Hepatocyte (in vitro differentiated cells): ENCODE results near the gene CYP2F1. TPM values are rescaled to one million over a fixed set of nuclear protein-coding genes. Genes with fewer than 3 reads are reported as not detected.
A peak's percentile ranks its signal among the peaks of the same experiment; 100 is the strongest.
"Not testable (repeated sequence)": the region's sequence is repeated elsewhere in the genome, so short reads cannot be mapped to it uniquely, and the experiment has no call there.

Experiments used
- DNase-seq: peaks from one replicate; pipeline ENCODE4 v3.0.0-alpha.2; 2016; ENCODE audit warnings: low spot score
- H2AFZ ChIP-seq: fragments of 200-600 bp; sonication (generic); 2 replicates; pipeline ENCODE4 v1.6.0; 2016; ENCODE audit warnings: antibody characterized with exemption, mild to moderate bottlenecking
- H3K27ac ChIP-seq: fragments of 200-600 bp; sonication (generic); 2 replicates; pipeline ENCODE4 v1.5.1; 2016; ENCODE audit warnings: mild to moderate bottlenecking
- H3K27me3 ChIP-seq: fragments of 200-600 bp; sonication (generic); 2 replicates; pipeline ENCODE4 v1.6.1; 2016
- H3K36me3 ChIP-seq: fragments of 200-600 bp; sonication (generic); replicated peaks from 2 replicates; pipeline ENCODE4 v1.5.1; 2016; ENCODE audit warnings: low read depth; ENCODE audit not compliant: insufficient read depth
- H3K4me1 ChIP-seq: fragments of 200-600 bp; sonication (generic); 2 replicates; pipeline ENCODE4 v1.5.1; 2016; ENCODE audit warnings: mild to moderate bottlenecking, moderate library complexity; ENCODE audit not compliant: insufficient read depth
- H3K4me2 ChIP-seq: fragments of 200-600 bp; sonication (generic); 2 replicates; pipeline ENCODE4 v1.6.0; 2016
- H3K4me3 ChIP-seq: fragments of 200-600 bp; sonication (generic); 2 replicates; pipeline ENCODE4 v1.5.1; 2016; ENCODE audit warnings: mild to moderate bottlenecking
- H3K79me2 ChIP-seq: fragments of 200-600 bp; sonication (generic); 2 replicates; pipeline ENCODE4 v1.6.0; 2017; ENCODE audit warnings: mild to moderate bottlenecking
- H3K9me2 ChIP-seq: fragments of 200-600 bp; sonication (generic); replicated peaks from 2 replicates; pipeline ENCODE4 v1.6.0; 2017; ENCODE audit warnings: mild to moderate bottlenecking; ENCODE audit not compliant: insufficient read depth
- H3K9me3 ChIP-seq: fragments of 200-600 bp; sonication (generic); 2 replicates; pipeline ENCODE4 v1.5.1; 2016; ENCODE audit warnings: low read depth, mild to moderate bottlenecking
- H4K20me1 ChIP-seq: fragments of 200-600 bp; sonication (generic); 2 replicates; pipeline ENCODE4 v1.6.0; 2016; ENCODE audit warnings: mild to moderate bottlenecking; ENCODE audit not compliant: insufficient read depth, poor library complexity, severe bottlenecking
- EZH2 ChIP-seq: fragments of 200-600 bp; sonication (generic); IDR thresholded peaks from 2 replicates; pipeline ENCODE4 v1.6.1; 2016; ENCODE audit warnings: antibody characterized with exemption, mild to moderate bottlenecking, borderline replicate concordance
- EZH2phosphoT487 ChIP-seq: fragments of 200-600 bp; sonication (generic); IDR thresholded peaks from one replicate; pipeline ENCODE4 v1.6.1; 2018; ENCODE audit warnings: antibody characterized with exemption, mild to moderate bottlenecking, low read depth, moderate library complexity; ENCODE audit not compliant: unreplicated experiment, severe bottlenecking
- WGBS: methylation state at CpG from one replicate; pipeline ENCODE4 v1.1.6; 2016; ENCODE audit warnings: low lambda C conversion rate; ENCODE audit errors: missing lambda C conversion rate; 5-methylcytosine and 5-hydroxymethylcytosine counted together
- polyA plus RNA-seq: library from polyadenylated mRNA; unstranded; fragments of >200 nt; fragmentation: Nextera tagmentation; extraction: Ambion mirVana; gene quantifications from 2 replicates; pipeline ENCODE4 v1.2.1, GENCODE V29; 2016
- total RNA-seq: library from RNA; depleted of rRNA; stranded (reverse); fragments of >200 nt; gene quantifications from 2 replicates; pipeline ENCODE4 v1.2.3, GENCODE V29; 2014
- TF ChIP-seq, protein P1 (sequence below): fragments of 200-600 bp; sonication (generic); IDR thresholded peaks from 2 replicates; pipeline ENCODE4 v1.5.1; 2016; ENCODE audit warnings: antibody characterized with exemption, mild to moderate bottlenecking; ENCODE audit not compliant: poor library complexity

Gene CYP2F1
- total and polyA plus RNA-seq, 2 experiments from 2014 or later = not detected

DNA sequence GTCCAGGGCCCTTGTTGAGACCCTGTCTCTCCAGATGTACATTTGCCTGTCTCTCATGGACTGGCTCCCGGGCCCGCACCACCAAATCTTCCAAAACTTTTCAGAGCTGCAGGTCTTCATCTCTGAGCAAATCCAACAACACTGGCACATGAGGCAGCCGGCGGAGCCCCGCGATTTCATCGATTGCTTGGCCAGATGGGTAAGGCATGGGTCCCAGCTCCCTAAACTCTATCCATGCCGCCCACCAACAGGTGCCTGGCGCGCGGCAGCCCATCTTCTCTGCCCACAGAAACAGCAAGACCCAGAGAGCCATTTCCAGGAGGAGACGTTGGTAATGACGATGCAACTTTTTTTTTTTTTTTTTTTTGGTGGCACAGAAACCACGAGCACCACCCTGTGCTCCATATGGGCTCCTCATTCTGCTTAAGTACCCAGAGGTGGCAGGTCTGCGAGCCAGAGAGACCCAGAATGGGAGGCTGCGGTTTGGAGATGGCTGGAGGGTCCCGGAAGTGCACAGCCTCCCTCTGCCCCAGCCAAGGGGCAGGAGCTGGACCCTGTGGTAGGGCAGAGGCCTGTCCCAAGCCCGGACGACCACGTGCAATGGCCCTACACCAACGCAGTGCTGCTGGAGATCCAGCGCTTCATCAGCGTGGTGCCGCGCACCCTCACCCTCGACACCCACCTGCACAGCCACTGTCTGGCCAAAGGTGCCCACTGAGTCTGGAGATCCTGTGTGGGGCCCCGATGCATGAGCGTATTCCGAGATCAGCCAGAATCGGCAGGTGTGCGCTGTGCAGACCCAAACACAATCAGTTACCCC lies 22.6 kb downstream of the CYP2F1 start:
- Histone ChIP-seq H3K79me2 (no peaks in the 10 kb centered on the region), H3K36me3 (no peaks in the 10 kb centered on the region), H3K4me1 (no peaks in the 10 kb centered on the region), H3K9me3 (no peaks in the 10 kb centered on the region), H2AFZ (no peak overlapping the region), H3K9me2 (no peaks in the 10 kb centered on the region), H3K27me3 (no peaks in the 10 kb centered on the region), H4K20me1 (no peaks in the 10 kb centered on the region), H3K4me3 (no peak overlapping the region), H3K27ac (no peak overlapping the region), H3K4me2 (no peak overlapping the region)
- DNase-seq = no peak
- TF ChIP-seq EZH2 (no peak), EZH2phosphoT487 (no peak)
- TF ChIP-seq, protein P1, sequence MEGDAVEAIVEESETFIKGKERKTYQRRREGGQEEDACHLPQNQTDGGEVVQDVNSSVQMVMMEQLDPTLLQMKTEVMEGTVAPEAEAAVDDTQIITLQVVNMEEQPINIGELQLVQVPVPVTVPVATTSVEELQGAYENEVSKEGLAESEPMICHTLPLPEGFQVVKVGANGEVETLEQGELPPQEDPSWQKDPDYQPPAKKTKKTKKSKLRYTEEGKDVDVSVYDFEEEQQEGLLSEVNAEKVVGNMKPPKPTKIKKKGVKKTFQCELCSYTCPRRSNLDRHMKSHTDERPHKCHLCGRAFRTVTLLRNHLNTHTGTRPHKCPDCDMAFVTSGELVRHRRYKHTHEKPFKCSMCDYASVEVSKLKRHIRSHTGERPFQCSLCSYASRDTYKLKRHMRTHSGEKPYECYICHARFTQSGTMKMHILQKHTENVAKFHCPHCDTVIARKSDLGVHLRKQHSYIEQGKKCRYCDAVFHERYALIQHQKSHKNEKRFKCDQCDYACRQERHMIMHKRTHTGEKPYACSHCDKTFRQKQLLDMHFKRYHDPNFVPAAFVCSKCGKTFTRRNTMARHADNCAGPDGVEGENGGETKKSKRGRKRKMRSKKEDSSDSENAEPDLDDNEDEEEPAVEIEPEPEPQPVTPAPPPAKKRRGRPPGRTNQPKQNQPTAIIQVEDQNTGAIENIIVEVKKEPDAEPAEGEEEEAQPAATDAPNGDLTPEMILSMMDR = no peak
- 98% methylated on average over 31 of the region's 31 CpGs for WGBS

DNA sequence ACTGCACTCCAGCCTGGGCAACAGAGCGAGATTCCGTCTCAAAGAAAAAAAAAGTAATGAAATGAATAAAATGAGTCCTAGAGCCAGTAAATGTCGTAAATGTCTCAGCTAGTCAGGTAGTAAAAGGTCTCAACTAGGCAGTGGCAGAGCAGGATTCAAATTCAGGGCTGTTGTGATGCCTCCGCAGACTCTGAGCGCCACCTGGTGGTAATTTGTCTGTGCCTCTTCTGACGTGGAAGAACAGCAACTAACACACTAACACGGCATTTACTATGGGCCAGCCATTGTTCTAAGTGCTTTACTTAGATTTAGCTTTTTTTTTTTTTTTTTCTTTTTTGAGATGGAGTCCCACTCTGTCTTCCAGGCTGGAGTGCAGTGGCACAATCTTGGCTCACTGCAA lies 30.2 kb downstream of the CYP2F1 start:
- H3K4me3 ChIP-seq = no peak overlapping the region

DNA sequence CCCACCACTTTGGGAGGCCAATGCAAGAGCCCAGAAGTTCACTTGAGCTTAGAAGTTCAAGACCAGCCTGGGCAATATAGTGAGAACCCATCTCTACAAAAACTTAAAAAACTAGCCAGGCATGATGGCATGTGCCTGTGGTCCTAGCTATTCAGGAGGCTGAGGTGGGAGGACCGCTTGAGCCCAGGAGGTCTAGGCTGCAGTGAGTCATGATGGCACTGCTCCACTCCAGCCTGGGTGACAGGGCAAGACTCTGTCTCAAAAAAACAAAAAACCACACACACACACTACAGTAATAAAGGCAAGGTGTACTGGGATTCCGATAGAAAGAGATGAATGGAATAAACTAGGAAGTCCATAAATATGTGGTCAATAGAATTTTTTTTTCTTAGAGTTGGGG lies 35.6 kb downstream of the CYP2F1 start:
- Histone ChIP-seq H3K79me2 (no peaks in the 10 kb centered on the region), H2AFZ (no peak overlapping the region), H3K27me3 (no peaks in the 10 kb centered on the region), H3K4me1 (no peaks in the 10 kb centered on the region), H3K9me2 (no peaks in the 10 kb centered on the region), H4K20me1 (no peaks in the 10 kb centered on the region), H3K9me3 (no peaks in the 10 kb centered on the region), H3K4me2 (no peak overlapping the region), H3K27ac (no peak overlapping the region), H3K36me3 (no peaks in the 10 kb centered on the region), H3K4me3 (no peak overlapping the region)
- 93% methylated on average over 2 of the region's 2 CpGs for WGBS
- TF ChIP-seq EZH2phosphoT487 (no peak), EZH2 (no peak)
- TF ChIP-seq, protein P1 = no peak
- no peak for DNase-seq

More for the DNA sequence above, 30.2 kb downstream of the CYP2F1 start:
- H3K27ac ChIP-seq = no peak overlapping the region
- no peaks in the 10 kb centered on the region for H3K36me3 ChIP-seq
- no peak overlapping the region for H3K4me2 ChIP-seq
- H2AFZ ChIP-seq = no peak overlapping the region
- H3K9me2 ChIP-seq = no peaks in the 10 kb centered on the region
- H3K9me3 ChIP-seq = no peaks in the 10 kb centered on the region
- H3K79me2 ChIP-seq = no peaks in the 10 kb centered on the region
- peak; percentile 85 for DNase-seq
- H4K20me1 ChIP-seq = no peaks in the 10 kb centered on the region
- 39% methylated on average over 7 of the region's 7 CpGs for whole genome bisulfite sequencing
- H3K27me3 ChIP-seq = no peaks in the 10 kb centered on the region
- TF ChIP-seq EZH2 = no peak
- TF ChIP-seq EZH2phosphoT487 = no peak
- TF ChIP-seq, protein P1 = peak; percentile 74
- no peaks in the 10 kb centered on the region for H3K4me1 ChIP-seq

DNA sequence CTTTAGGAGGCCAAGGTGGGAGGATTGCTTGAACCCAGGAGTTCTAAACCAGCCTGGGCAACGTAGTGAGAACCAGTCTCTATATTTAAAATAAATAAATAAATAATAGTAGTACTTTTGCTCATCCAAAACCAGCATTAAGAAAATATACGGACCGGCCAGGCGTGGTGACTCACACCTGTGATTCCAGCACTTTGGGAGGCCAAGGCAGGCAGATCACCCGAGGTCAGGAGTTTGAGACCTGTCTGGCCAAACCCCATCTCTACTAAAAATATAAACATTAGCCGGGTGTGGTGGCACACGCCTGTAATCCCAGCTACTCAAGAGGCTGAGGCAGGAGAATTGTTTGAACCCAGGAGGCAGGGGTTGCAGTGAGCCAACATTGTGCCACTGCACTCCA lies 36.8 kb downstream of the CYP2F1 start:
- not testable (repeated sequence) for H2AFZ ChIP-seq, H3K9me3 ChIP-seq, H3K4me2 ChIP-seq, H3K79me2 ChIP-seq, H4K20me1 ChIP-seq, H3K4me3 ChIP-seq, H3K4me1 ChIP-seq, H3K27ac ChIP-seq, H3K27me3 ChIP-seq, DNase-seq, H3K9me2 ChIP-seq, H3K36me3 ChIP-seq
- 90% methylated on average over 7 of the region's 7 CpGs for WGBS
